Epidermal melanocyte (primary cell): Measurements from ENCODE around the gene RLN1.
"Not testable (repeated sequence)": the region's sequence is repeated elsewhere in the genome, so short reads cannot be mapped to it uniquely, and the experiment has no call there.

Source experiments
- DNase-seq: peaks from one replicate; pipeline ENCODE4 v3.0.0; 2011; ENCODE audit warnings: low spot score; ENCODE audit not compliant: insufficient read length

Gene RLN1

GRCh38 chr9:5326187-5326586 is 13.5 kb downstream of the RLN1 start:
- DNase-seq: no peak

DNA sequence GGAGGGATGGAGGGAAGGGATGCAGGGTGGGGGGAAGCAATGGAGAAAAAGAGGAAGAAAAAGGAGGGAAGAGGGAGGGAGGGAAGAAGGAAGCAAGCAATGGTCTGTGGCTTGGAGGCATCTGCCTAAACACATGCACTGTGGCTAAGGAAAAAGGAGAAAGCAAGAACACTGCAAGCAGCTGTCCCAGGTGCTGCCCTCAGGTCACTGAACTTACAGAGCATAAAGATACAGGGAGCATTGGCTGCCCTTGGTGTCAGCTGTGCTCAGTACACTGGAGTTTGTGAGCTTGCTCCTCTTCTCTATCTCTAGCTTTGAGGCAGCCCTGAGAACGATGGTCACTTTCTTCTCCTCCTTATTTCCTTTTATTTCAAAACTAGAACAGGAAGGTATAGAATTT is 18.1 kb downstream of the RLN1 start:
- not testable (repeated sequence) for DNase-seq

DNA sequence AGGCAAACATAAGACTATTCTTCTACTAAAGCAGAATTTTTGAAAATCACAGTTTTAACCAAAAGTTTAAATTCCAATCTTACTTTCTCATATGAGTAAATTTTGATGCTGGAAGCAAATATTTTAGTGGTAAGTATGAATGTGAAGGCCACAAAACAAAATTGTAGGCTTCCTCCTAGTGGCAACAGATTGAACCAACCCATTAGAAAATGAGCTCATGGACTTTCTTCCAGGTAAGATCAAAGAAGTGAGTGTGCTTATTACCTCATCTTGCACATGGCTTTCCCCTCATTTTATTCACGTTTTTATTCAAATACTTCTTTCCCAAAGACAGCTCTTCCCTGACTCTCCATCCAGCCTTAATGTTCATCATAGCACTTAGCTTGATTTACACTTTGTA is 18.6 kb downstream of the RLN1 start:
- no peak for DNase-seq

DNA sequence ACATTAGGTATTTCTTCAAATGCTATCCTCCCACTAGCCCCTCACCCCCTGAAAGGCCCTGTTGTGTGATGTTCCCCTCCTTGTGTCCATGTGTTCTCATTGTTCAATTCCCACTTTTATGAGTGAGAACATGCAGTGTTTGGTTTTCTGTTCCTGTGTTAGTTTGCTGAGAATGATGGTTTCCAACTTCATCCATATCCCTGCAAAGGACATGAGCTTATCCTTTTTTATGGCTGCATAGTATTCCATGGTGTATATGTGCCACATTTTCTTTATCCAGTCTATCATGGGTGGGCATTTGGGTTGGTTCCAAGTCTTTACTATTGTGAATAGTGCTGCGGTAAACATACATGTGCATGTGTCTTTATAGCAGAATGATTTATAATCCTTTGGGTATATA is 23.3 kb downstream of the RLN1 start:
- not testable (repeated sequence) for DNase-seq

- DNase-seq: no peak
Measured at GRCh38 chr9:5315187-5315923, 24.3 kb downstream of the RLN1 start.

GRCh38 chr9:5310851-5311250 is 28.8 kb downstream of the RLN1 start:
- DNase-seq: no peak

GRCh38 chr9:5305741-5306140 is 33.9 kb downstream of the RLN1 start:
- DNase-seq: no peak

DNA sequence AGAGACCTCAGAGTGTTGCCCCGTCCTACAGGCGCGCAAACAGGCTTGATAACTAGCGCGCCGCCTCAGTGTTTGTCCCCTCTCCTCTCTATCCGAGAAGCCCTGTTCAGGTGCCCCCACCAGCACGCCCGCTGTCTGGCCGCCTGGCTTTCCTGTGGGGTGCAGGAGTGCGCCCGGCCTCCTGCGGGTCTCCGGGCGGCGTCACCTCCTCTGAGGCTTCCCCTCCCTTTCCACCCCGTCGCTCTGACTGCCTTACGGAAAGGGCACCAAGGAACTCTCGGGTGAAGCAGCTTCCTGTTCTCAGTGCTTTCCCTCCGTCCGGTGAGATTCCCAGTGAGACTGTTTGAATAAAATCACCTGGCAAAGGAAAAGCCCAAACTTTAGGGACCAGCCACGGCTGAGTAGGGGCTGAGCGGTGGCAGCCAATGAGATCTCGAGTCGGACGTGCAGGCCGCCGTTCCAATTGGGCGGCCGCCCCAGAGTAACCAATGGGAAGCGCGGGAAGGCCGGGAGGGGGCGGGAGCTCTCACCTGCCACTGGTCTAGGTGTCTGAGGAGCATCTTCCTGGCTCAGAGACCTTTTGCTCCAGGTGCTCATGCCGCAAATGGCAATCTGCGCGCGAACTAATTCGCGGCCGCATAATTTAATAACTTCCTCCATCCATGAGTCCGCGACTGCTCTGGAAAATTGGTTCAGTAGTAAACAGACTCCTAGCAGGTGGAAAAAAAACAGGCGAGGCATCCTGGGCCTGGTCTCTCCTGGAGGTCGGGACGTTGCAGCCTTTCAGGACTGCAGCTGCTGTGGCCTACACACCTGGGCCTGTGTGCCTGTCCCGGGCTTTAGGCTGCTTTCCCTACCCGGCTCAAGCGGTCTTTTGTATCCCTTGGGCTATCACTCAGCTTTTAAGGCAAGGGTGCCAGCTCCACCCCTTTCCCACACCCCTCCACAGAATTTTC is 35.6 kb downstream of the RLN1 start, which contains the start of gene RLN2:
Gene RLN2, minus strand, starts transcription at position 877 of the 956 bp plus-strand sequence. Its CDS starts 136 bp downstream, at position 741.
- DNase-seq: not testable (repeated sequence)

- no peak for DNase-seq
Measured at GRCh38 chr9:5301544-5301943, 38.1 kb downstream of the RLN1 start.

DNA sequence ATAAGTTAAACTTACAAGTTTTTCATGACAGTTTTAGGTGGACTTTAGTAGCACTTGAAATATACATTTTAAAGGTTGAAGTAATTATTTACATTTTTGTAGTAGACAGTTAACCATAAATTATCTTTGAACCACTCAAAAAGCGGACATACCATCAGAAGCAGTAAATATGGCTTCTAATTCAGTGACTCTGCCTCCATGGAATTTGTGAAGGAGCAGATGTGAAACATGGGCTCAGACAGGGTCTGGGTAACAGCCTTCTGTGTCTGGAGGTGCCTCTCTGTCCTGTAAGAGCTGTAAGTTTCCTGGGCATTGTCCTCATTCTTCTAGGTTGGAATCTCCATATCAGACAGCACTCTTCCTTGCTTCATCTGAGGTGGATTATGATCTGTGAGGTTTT is 47.5 kb downstream of the RLN1 start:
- DNase-seq: no peak

- DNase-seq: no peak
Measured at GRCh38 chr9:5288591-5288990, 51.1 kb downstream of the RLN1 start.

GRCh38 chr9:5286262-5286661 is 53.4 kb downstream of the RLN1 start:
- no peak for DNase-seq
